ACC112 (cell line): ENCODE results near the gene TAAR1.
A peak's percentile ranks its signal among the peaks of the same experiment; 100 is the strongest.
"Not testable (repeated sequence)": the region's sequence is repeated elsewhere in the genome, so short reads cannot be mapped to it uniquely, and the experiment has no call there.

Source experiments
- H2AFZ ChIP-seq: fragments of 200-600 bp; sonication (generic); one replicate; pipeline ENCODE4 v1.6.0; 2017; ENCODE audit warnings: antibody characterized with exemption, low read length; ENCODE audit not compliant: unreplicated experiment
- H3K27ac ChIP-seq: fragments of 200-600 bp; sonication (generic); 2 replicates; pipeline ENCODE4 v1.5.1; 2014; ENCODE audit warnings: low read depth, mild to moderate bottlenecking, antibody characterized with exemption, low read length, moderate library complexity
- H3K27me3 ChIP-seq: fragments of 200-600 bp; sonication (generic); 2 replicates; pipeline ENCODE4 v1.6.1; 2014; ENCODE audit warnings: mild to moderate bottlenecking, antibody characterized with exemption, low read length, moderate library complexity, mixed read lengths; ENCODE audit not compliant: insufficient read depth
- H3K36me3 ChIP-seq: fragments of 200-600 bp; sonication (generic); 2 replicates; pipeline ENCODE4 v1.6.1; 2016; ENCODE audit warnings: mild to moderate bottlenecking, antibody characterized with exemption, low read length, moderate library complexity, mixed read lengths; ENCODE audit not compliant: insufficient read depth
- H3K4me1 ChIP-seq: fragments of 200-600 bp; sonication (generic); one replicate; pipeline ENCODE4 v1.6.1; 2016; ENCODE audit warnings: low read length, mixed read lengths; ENCODE audit not compliant: insufficient read depth, unreplicated experiment, control insufficient read depth
- H3K4me3 ChIP-seq: fragments of 200-600 bp; sonication (generic); 2 replicates; pipeline ENCODE4 v1.5.1; 2014; ENCODE audit warnings: mild to moderate bottlenecking, low read depth, low read length
- H3K79me2 ChIP-seq: fragments of 200-600 bp; sonication (generic); one replicate; pipeline ENCODE4 v1.6.0; 2016; ENCODE audit warnings: low read length; ENCODE audit not compliant: control insufficient read depth, unreplicated experiment, insufficient read depth

Gene TAAR1

DNA sequence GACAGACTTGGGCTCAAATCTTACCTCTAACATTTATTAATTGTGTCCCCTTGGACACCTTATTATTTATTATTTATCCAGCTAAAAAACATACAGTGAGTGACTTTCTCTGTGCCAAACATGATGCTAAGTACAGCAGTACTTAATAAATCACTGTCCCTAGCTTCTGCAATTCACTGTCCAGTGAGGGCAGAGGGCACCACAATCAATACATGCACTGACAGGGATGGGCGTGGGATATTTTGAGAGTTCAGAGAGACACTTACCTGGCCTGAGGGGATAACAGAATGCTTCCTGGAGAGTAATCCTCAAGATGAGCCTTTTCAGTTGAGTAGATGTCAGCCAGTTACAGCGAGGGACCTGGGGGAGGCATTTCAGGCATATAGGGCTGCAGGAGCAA, 25.6 kb downstream of the TAAR1 start:
- no peak overlapping the region for H3K27ac ChIP-seq
- H3K27me3 ChIP-seq: peaks cover 77% of the 10 kb centered on the region
- no peaks in the 10 kb centered on the region for H3K79me2 ChIP-seq
- H3K4me1 ChIP-seq: no peaks in the 10 kb centered on the region
- H3K36me3 ChIP-seq: no peaks in the 10 kb centered on the region
- H2AFZ ChIP-seq: no peak overlapping the region
- no peak overlapping the region for H3K4me3 ChIP-seq

DNA sequence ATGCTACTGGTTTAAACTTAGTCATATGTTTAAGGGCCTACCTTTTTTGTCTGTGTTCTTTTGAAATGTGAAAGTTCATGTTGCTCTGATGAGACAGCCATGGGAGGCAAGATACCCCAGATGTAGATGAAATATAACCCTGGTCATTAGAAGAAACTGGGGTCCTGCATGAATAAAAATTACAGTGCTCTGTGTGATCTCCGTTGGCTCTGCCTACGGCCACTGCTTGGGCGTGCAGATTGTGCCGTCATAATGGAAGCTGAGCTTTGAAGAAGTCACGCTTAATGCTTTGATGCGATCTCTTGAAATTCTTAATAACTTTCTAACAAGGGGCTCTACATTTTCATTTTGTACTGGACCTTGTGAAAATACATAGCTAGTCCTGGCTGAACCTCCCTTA, 34.8 kb downstream of the TAAR1 start, which contains the start of gene TAAR2:
TSS of gene TAAR2 (minus strand) at position 101 of the 400 bp plus-strand sequence. CDS start at position 101, 0 bp downstream.
- Histone ChIP-seq H3K27ac (no peak within 1 kb of the TSS), H2AFZ (no peak within 1 kb of the TSS), H3K4me3 (no peak within 1 kb of the TSS), H3K27me3 (peaks cover 62% of the 10 kb centered on the region), H3K36me3 (no peaks in the 10 kb centered on the region), H3K79me2 (no peaks in the 10 kb centered on the region), H3K4me1 (no peaks in the 10 kb centered on the region)

- Histone ChIP-seq H3K4me3 (no peak overlapping the region), H3K27ac (no peak overlapping the region), H3K36me3 (no peaks in the 10 kb centered on the region), H3K27me3 (peaks cover 63% of the 10 kb centered on the region), H3K4me1 (no peaks in the 10 kb centered on the region), H2AFZ (no peak overlapping the region), H3K79me2 (no peaks in the 10 kb centered on the region)
Measured at GRCh38 chr6:132623106-132623845, 35.7 kb downstream of the TAAR1 start.

DNA sequence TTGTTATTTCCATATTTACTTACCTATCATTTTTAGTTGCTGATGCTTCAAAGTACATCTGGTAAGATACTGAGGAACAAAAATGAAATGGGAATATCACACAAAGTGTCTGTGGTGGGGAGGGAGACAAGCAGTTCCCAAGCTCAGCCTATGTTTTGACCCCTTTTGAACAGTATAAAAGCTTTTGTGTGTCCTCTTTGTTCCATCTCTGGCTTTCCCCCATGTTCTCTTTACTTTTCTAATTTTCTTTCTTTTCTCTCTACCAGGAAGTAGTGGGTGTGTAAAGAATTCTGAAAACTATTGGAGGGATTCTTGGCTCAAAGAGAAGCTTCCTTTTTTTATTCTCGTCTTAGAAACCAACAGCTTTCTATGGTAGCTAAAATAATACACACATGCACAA, 42.3 kb downstream of the TAAR1 start:
- Histone ChIP-seq H3K4me1 (no peaks in the 10 kb centered on the region), H3K36me3 (no peaks in the 10 kb centered on the region), H3K27ac (no peak overlapping the region), H3K79me2 (no peaks in the 10 kb centered on the region), H3K4me3 (no peak overlapping the region), H3K27me3 (peaks cover 52% of the 10 kb centered on the region), H2AFZ (no peak overlapping the region)

- Histone ChIP-seq H3K4me1 (no peaks in the 10 kb centered on the region), H3K79me2 (no peaks in the 10 kb centered on the region), H3K27ac (no peak overlapping the region), H2AFZ (no peak overlapping the region), H3K27me3 (peaks cover 41% of the 10 kb centered on the region), H3K4me3 (peak overlapping the region; percentile 24; the same call in 1 of the 2 replicates), H3K36me3 (no peaks in the 10 kb centered on the region)
Measured at GRCh38 chr6:132614554-132614953, 44.4 kb downstream of the TAAR1 start.

- Histone ChIP-seq H3K27ac (no peak overlapping the region), H3K4me3 (no peak overlapping the region), H3K79me2 (no peaks in the 10 kb centered on the region), H3K4me1 (no peaks in the 10 kb centered on the region), H3K27me3 (peaks cover 27% of the 10 kb centered on the region), H2AFZ (no peak overlapping the region), H3K36me3 (no peaks in the 10 kb centered on the region)
Measured at GRCh38 chr6:132612449-132613108, 46.4 kb downstream of the TAAR1 start.

DNA sequence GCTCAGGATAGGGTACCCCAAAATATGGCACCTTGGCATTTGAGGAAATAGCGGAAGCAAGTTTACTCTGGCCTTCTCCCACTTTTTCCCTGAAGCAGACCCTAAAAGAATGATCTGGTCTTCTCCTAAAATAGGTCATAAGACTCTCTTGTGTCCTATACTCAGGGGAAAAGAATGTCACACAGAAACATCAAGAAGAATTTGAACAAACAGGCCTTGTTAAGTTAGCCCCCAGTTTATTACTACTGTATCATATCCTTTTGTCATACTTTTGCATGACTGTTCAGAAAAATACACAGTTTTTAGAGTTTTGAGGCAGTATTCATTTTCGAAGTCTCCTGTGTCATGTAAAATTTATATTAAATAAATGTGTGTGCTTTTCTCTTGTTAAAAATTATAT, 47.4 kb downstream of the TAAR1 start:
- H3K79me2 ChIP-seq: no peaks in the 10 kb centered on the region
- peaks cover 18% of the 10 kb centered on the region for H3K27me3 ChIP-seq
- H2AFZ ChIP-seq: no peak overlapping the region
- H3K4me3 ChIP-seq: no peak overlapping the region
- H3K4me1 ChIP-seq: no peaks in the 10 kb centered on the region
- H3K36me3 ChIP-seq: no peaks in the 10 kb centered on the region
- H3K27ac ChIP-seq: no peak overlapping the region

- H3K27me3 ChIP-seq: peaks cover 19% of the 10 kb centered on the region
- H3K27ac ChIP-seq: no peak overlapping the region
- no peak overlapping the region for H3K4me3 ChIP-seq
- H2AFZ ChIP-seq: no peak overlapping the region
- no peaks in the 10 kb centered on the region for H3K79me2 ChIP-seq
- no peaks in the 10 kb centered on the region for H3K36me3 ChIP-seq
- H3K4me1 ChIP-seq: no peaks in the 10 kb centered on the region
Measured at GRCh38 chr6:132607544-132608233, 51.3 kb downstream of the TAAR1 start.

GRCh38 chr6:132604635-132605152, 54.3 kb downstream of the TAAR1 start:
- Histone ChIP-seq H3K27ac (no peak overlapping the region), H3K36me3 (no peaks in the 10 kb centered on the region), H3K27me3 (peaks cover 25% of the 10 kb centered on the region)

GRCh38 chr6:132600900-132601299, 58.1 kb downstream of the TAAR1 start:
- H3K27me3 ChIP-seq: peaks cover 50% of the 10 kb centered on the region
- H2AFZ ChIP-seq, H3K4me3 ChIP-seq, H3K4me1 ChIP-seq, H3K79me2 ChIP-seq, H3K36me3 ChIP-seq, H3K27ac ChIP-seq: not testable (repeated sequence)

More at GRCh38 chr6:132604635-132605152, 54.3 kb downstream of the TAAR1 start:
- Histone ChIP-seq H2AFZ (no peak overlapping the region), H3K4me1 (no peaks in the 10 kb centered on the region), H3K79me2 (no peaks in the 10 kb centered on the region), H3K4me3 (no peak overlapping the region)
